T-cell (primary cell): Measurements from ENCODE around the gene KCNH8. TPM values are rescaled to one million over a fixed set of nuclear protein-coding genes. Genes with fewer than 3 reads are reported as not detected.

Experiments
- ATAC-seq, 4 experiments: fragments of 200-7000 bp in 3 of 4; fragments of 150-1000 bp in 1 of 4; cut with Tn5 transposase; replicated peaks in 1 of 4; 1 replicate in 3 of 4; 2 replicates in 1 of 4; pipeline ENCODE4 v1.10.0; 2021; ENCODE audit warnings: moderate library complexity in 3 of 4, mild to moderate bottlenecking in 2 of 4, moderate number of reproducible peaks in 1 of 4
- CTCF ChIA-PET, 2 donors: fragments of 300-600 bp; sonication (Branson Sonifier 250); formaldehyde crosslinking; loops; one replicate each; lab custom pipeline; 2022; ENCODE audit warnings: antibody characterized with exemption in 2 of 2; lab: Charles Lee
- POLR2A ChIA-PET, 2 donors: fragments of 300-600 bp; sonication (Branson Sonifier 250); formaldehyde crosslinking; loops; one replicate each; lab custom pipeline; 2022; ENCODE audit warnings: antibody characterized with exemption in 2 of 2; lab: Charles Lee
- DNase-seq, 35 experiments: peaks; one replicate each; pipeline versions ENCODE4 v3.0.0 to v3.0.0-alpha.2; 2013 to 2023
- H3K27ac ChIP-seq: one replicate; pipeline ENCODE4 v1.5.1; 2013; ENCODE audit warnings: low read length
- H3K27me3 ChIP-seq, 2 experiments: replicated peaks in 1 of 2; 1 replicate in 1 of 2; 2 replicates in 1 of 2; pipeline versions ENCODE4 v1.6.1 to v1.7.0; 2013; ENCODE audit warnings: low read length in 1 of 2, mixed read lengths in 1 of 2; ENCODE audit not compliant: control insufficient read depth in 2 of 2, insufficient read depth in 2 of 2; ENCODE audit errors: extremely low read depth in 1 of 2
- H3K36me3 ChIP-seq, 2 donors: 1 replicate in 1 of 2; 2 replicates in 1 of 2; pipeline versions ENCODE4 v1.6.1 to v1.7.0; 2013; ENCODE audit warnings: low read length in 1 of 2; ENCODE audit not compliant: control insufficient read depth in 2 of 2, insufficient read depth in 1 of 2; ENCODE audit errors: extremely low read depth in 1 of 2
- H3K4me1 ChIP-seq, 2 experiments: 1 replicate in 1 of 2; 2 replicates in 1 of 2; pipeline versions ENCODE4 v1.6.1 to v1.7.0; 2013; ENCODE audit warnings: low read length in 2 of 2, mixed read lengths in 1 of 2; ENCODE audit not compliant: insufficient read depth in 2 of 2, control insufficient read depth in 1 of 2; ENCODE audit errors: extremely low read depth in 1 of 2
- H3K4me3 ChIP-seq, 2 donors: 1 replicate in 1 of 2; 2 replicates in 1 of 2; pipeline versions ENCODE4 v1.5.1 to v1.7.0; 2013; ENCODE audit warnings: mild to moderate bottlenecking in 2 of 2, low read length in 1 of 2, moderate library complexity in 1 of 2; ENCODE audit not compliant: control insufficient read depth in 1 of 2; ENCODE audit errors: extremely low read depth in 1 of 2
- H3K9me3 ChIP-seq: 2 replicates; pipeline ENCODE4 v1.7.0; 2013
- H3K27ac Mint-ChIP-seq, 2 donors: one replicate each; pipeline ENCODE4 v1.8.0; 2020 to 2021; ENCODE audit warnings: mild to moderate bottlenecking in 2 of 2, mixed read lengths in 2 of 2
- H3K27me3 Mint-ChIP-seq, 2 donors: one replicate each; pipeline ENCODE4 v1.8.0; 2021 to 2022; ENCODE audit warnings: mixed read lengths in 2 of 2
- H3K36me3 Mint-ChIP-seq: one replicate; pipeline ENCODE4 v1.8.0; 2021; ENCODE audit warnings: mixed read lengths
- H3K4me1 Mint-ChIP-seq, 3 donors: one replicate each; pipeline ENCODE4 v1.8.0; 2020 to 2022; ENCODE audit warnings: mixed read lengths in 3 of 3, mild to moderate bottlenecking in 1 of 3
- H3K4me3 Mint-ChIP-seq, 3 donors: one replicate each; pipeline ENCODE4 v1.8.0; 2020 to 2022; ENCODE audit warnings: mild to moderate bottlenecking in 3 of 3, mixed read lengths in 3 of 3, moderate library complexity in 3 of 3
- H3K9me3 Mint-ChIP-seq, 3 donors: one replicate each; pipeline ENCODE4 v1.8.0; 2020 to 2022; ENCODE audit warnings: mixed read lengths in 3 of 3
- WGBS: methylation state at CpG from one replicate; pipeline ENCODE4 v1.1.5; 2013; ENCODE audit warnings: missing lambda C conversion rate; ENCODE audit not compliant: insufficient coverage; 5-methylcytosine and 5-hydroxymethylcytosine counted together
- total RNA-seq, 35 experiments: library from RNA in 6 of 35; stranded (reverse) in 6 of 35; fragments of 120-200 nt in 1 of 35; gene quantifications; one replicate each; pipeline versions ENCODE4 v1.2.1 to v1.2.4 and lab custom pipeline; 2013 to 2026

Gene KCNH8
- total RNA-seq, 5 donors from 2014 or later (not counting 1 experiment from before 2014, with no cell fraction given), result 0.03 to 0.26 (median 0.16) TPM; not detected in 1

DNA sequence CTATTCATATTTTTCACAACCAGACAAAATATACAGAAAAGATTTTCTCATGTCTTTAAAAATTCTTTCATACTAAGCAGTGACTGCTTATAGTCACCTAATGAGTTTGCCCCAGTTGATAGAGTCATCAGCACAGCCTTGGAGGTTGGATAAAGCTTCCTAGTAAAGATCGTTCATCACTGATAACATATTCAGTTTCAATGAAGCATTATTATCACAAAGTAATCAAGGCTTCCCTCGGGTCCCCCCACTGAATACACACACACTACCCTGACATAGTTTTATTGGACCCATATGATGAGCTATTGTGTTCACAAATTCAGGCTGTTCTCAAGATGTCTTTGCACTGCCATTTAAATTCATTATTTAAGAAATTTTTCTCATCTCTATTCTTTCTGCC, 297.8 kb downstream of the KCNH8 start:
- Histone ChIP-seq H3K9me3 (no peaks in the 10 kb centered on the region), H3K4me3 (no peak overlapping the region), H3K4me1 (no peaks in the 10 kb centered on the region), H3K27ac (no peak overlapping the region), H3K27me3 (no peaks in the 10 kb centered on the region), H3K36me3 (no peaks in the 10 kb centered on the region)
- ATAC-seq (no peak), DNase-seq (no peak)
- WGBS, result 50% methylated on average over 1 of the region's 2 CpGs
- no peaks in the 10 kb centered on the region for H3K27me3 Mint-ChIP-seq
- no peaks in the 10 kb centered on the region for H3K36me3 Mint-ChIP-seq
- H3K4me1 Mint-ChIP-seq, result no peaks in the 10 kb centered on the region
- ChIA-PET CTCF (no interaction called here), POLR2A (no interaction called here)
- peaks cover 0 to 4% (median 0%) of the 10 kb centered on the region in 3 donors for H3K9me3 Mint-ChIP-seq
- H3K4me3 Mint-ChIP-seq, result no peak overlapping the region
- H3K27ac Mint-ChIP-seq, result no peak overlapping the region

DNA sequence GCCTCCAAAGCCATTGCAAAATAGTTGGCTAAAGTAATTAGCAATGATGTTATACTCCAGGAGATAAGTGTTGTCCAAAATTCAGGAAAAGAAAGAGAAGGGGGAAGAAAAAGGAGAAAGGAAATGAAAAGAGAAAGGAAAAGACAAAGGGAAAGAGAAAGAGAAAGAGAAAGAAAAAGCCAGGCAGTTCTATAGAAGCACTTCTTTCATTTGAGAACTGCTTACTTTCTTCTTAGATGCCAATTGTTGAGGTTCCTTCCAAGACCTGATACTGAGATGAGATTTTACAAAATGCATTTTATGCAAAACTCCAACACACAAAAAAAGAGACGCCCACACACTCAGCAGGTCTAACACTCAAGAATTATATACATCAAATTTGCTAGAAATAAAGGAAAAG, 298.4 kb downstream of the KCNH8 start:
- Mint-ChIP-seq H3K4me3 (no peak overlapping the region), H3K4me1 (no peaks in the 10 kb centered on the region), H3K27me3 (no peaks in the 10 kb centered on the region), H3K27ac (no peak overlapping the region), H3K9me3 (peaks cover 0 to 4% (median 0%) of the 10 kb centered on the region in 3 donors), H3K36me3 (no peaks in the 10 kb centered on the region)
- DNase-seq, result no peak
- Histone ChIP-seq H3K9me3 (no peaks in the 10 kb centered on the region), H3K27me3 (no peaks in the 10 kb centered on the region), H3K36me3 (no peaks in the 10 kb centered on the region), H3K4me3 (no peak overlapping the region), H3K4me1 (no peaks in the 10 kb centered on the region), H3K27ac (no peak overlapping the region)
- ChIA-PET CTCF (no interaction called here), POLR2A (no interaction called here)
- WGBS, result no CpG with 5 or more reads among the region's 1 CpG
- no peak for ATAC-seq

DNA sequence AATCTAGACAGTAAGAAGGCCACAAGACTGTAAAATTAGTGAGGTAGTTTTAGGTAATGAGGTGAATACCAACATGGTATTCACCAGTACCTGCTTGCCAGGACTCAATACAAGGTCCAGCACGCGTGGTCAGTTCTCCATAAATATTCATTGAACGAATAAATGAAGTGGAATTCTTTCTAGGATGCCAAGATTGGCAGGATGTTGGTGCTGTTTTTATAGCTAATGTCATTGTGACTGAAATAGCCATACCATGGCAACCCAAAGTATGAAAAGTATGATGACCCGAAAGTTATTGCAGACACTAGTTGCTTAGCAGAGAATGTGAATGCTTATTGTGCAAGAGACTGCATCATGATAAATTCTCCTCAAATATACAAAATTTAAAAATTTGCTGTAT, 307.2 kb downstream of the KCNH8 start:
- Mint-ChIP-seq H3K4me3 (no peak overlapping the region), H3K27me3 (no peaks in the 10 kb centered on the region), H3K9me3 (peaks cover 0 to 12% (median 4%) of the 10 kb centered on the region in 3 donors), H3K27ac (no peak overlapping the region), H3K36me3 (no peaks in the 10 kb centered on the region), H3K4me1 (no peaks in the 10 kb centered on the region)
- Histone ChIP-seq H3K27ac (no peak overlapping the region), H3K27me3 (no peaks in the 10 kb centered on the region), H3K4me1 (no peaks in the 10 kb centered on the region), H3K9me3 (no peaks in the 10 kb centered on the region), H3K4me3 (no peak overlapping the region), H3K36me3 (no peaks in the 10 kb centered on the region)
- ATAC-seq (no peak), DNase-seq (no peak)
- ChIA-PET CTCF (no interaction called here), POLR2A (no interaction called here)
- no CpG with 5 or more reads among the region's 4 CpGs for WGBS

DNA sequence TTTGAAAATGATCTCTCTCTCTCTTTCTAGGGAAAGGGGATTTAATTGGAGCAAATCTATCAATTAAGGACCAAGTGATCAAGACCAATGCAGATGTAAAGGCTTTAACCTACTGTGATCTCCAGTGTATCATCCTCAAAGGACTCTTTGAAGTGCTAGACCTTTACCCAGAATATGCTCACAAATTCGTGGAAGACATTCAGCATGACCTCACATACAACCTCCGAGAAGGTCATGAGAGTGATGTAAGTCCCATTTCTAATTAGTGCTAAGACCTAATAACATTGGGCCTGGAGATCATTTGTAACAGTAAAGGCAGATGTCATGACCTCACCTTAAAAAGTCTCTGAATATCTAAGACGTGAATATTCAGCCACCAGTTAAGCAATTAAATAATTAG, 308.4 kb downstream of the KCNH8 start:
- Histone ChIP-seq H3K27me3 (no peaks in the 10 kb centered on the region), H3K4me1 (no peaks in the 10 kb centered on the region), H3K36me3 (no peaks in the 10 kb centered on the region), H3K27ac (no peak overlapping the region), H3K4me3 (no peak overlapping the region), H3K9me3 (no peaks in the 10 kb centered on the region)
- WGBS, result no CpG with 5 or more reads among the region's 3 CpGs
- Mint-ChIP-seq H3K4me1 (no peaks in the 10 kb centered on the region), H3K4me3 (no peak overlapping the region), H3K36me3 (no peaks in the 10 kb centered on the region), H3K27ac (no peak overlapping the region), H3K27me3 (no peaks in the 10 kb centered on the region), H3K9me3 (peaks cover 0 to 15% (median 7%) of the 10 kb centered on the region in 3 donors)
- ChIA-PET CTCF (no interaction called here), POLR2A (no interaction called here)
- DNase-seq, result no peak
- ATAC-seq, result no peak

DNA sequence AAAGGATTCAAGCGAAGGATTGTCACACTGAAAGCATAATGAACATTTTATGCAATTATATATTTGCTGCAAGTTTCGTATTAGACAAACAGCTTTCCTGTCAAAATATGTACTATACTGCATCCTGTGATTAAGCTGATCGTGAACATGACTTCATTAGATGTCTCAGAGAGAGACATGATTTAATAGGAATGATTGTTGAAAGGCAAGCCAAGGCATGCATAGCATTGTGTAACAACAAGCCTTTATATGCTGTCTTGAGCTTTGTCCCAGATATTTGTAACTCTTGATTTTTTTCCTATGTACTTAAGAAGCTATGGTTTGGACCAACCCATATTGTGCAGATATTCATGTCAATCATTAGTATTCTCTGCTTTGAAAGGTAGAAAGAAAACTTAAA, 309.1 kb downstream of the KCNH8 start:
- Mint-ChIP-seq H3K27ac (no peak overlapping the region), H3K4me1 (no peaks in the 10 kb centered on the region), H3K4me3 (no peak overlapping the region), H3K36me3 (no peaks in the 10 kb centered on the region), H3K27me3 (no peaks in the 10 kb centered on the region), H3K9me3 (peaks cover 0 to 15% (median 7%) of the 10 kb centered on the region in 3 donors)
- CTCF ChIA-PET, result no interaction called here
- Histone ChIP-seq H3K27me3 (no peaks in the 10 kb centered on the region), H3K27ac (no peak overlapping the region), H3K4me3 (no peak overlapping the region), H3K9me3 (no peaks in the 10 kb centered on the region), H3K4me1 (no peaks in the 10 kb centered on the region), H3K36me3 (no peaks in the 10 kb centered on the region)
- WGBS, result no CpG with 5 or more reads among the region's 3 CpGs
- POLR2A ChIA-PET, result no interaction called here
- DNase-seq, result no peak
- ATAC-seq, result no peak

DNA sequence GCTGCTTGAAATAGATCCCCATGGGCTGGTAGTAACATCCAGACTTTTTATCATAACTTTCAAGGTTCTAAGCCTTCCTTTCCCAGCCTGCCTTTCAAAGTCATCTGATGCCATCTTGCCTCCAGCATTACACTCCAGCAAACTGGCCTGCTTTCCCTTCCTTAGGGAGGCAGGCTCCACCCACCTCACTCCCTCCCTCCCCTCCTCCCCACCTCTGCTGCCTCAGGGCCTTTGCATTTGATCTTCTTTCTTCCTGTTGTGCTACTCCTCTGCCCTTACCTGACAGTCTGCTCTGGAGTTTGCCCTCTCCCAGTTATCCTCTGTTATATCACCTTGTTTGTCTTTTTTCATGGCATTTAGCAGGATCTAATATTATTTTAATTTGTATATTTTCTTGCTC, 319.5 kb downstream of the KCNH8 start:
- no peak overlapping the region for H3K4me3 Mint-ChIP-seq
- no peak for DNase-seq
- H3K27ac ChIP-seq, result no peak overlapping the region
- no peak overlapping the region for H3K27ac Mint-ChIP-seq
- H3K9me3 ChIP-seq, result no peaks in the 10 kb centered on the region
- no peaks in the 10 kb centered on the region for H3K27me3 ChIP-seq
- ATAC-seq, result no peak
- no peaks in the 10 kb centered on the region for H3K36me3 Mint-ChIP-seq
- POLR2A ChIA-PET, result no interaction called here
- no peaks in the 10 kb centered on the region for H3K36me3 ChIP-seq
- no peaks in the 10 kb centered on the region for H3K4me1 Mint-ChIP-seq
- CTCF ChIA-PET, result no interaction called here
- no peaks in the 10 kb centered on the region for H3K4me1 ChIP-seq
- no peak overlapping the region for H3K4me3 ChIP-seq
- H3K9me3 Mint-ChIP-seq, result peaks cover 0 to 6% (median 2%) of the 10 kb centered on the region in 3 donors
- H3K27me3 Mint-ChIP-seq, result no peaks in the 10 kb centered on the region

DNA sequence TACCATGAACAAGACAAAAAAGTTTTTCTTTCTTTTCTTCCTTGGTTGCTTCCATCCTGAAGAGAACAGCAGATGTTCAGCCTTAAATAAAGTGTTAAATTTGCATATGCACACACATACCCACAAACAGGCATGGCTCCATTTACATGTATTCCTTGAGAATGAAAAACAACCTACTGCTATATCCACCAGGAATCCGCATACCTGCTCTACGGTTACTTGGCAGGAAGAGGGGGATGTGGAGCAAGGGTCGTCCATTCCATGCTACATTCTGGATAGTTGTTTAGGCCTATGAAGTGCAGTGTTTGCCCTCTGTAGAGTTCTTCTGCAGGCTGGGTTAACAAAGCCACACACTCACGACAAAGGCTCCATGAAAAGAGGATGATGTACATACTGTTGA, 322.8 kb downstream of the KCNH8 start:
- H3K9me3 ChIP-seq, result no peaks in the 10 kb centered on the region
- no peaks in the 10 kb centered on the region for H3K4me1 ChIP-seq
- DNase-seq (no peak), ATAC-seq (no peak)
- no peaks in the 10 kb centered on the region for H3K36me3 ChIP-seq
- H3K27me3 ChIP-seq, result no peaks in the 10 kb centered on the region
- CTCF ChIA-PET, result no interaction called here
- H3K4me3 ChIP-seq, result no peak overlapping the region
- peaks cover 0 to 4% (median 0%) of the 10 kb centered on the region in 3 donors for H3K9me3 Mint-ChIP-seq
- POLR2A ChIA-PET, result no interaction called here
- no peak overlapping the region for H3K27ac Mint-ChIP-seq
- no peak overlapping the region for H3K27ac ChIP-seq
- no peak overlapping the region for H3K4me3 Mint-ChIP-seq
- no peaks in the 10 kb centered on the region for H3K36me3 Mint-ChIP-seq
- no peaks in the 10 kb centered on the region for H3K4me1 Mint-ChIP-seq
- H3K27me3 Mint-ChIP-seq, result no peaks in the 10 kb centered on the region
- no CpG with 5 or more reads among the region's 4 CpGs for WGBS
